ENCODE data around the gene SRGAP3. TPM values are rescaled to one million over a fixed set of nuclear protein-coding genes. Genes with fewer than 3 reads are reported as not detected.

The SRGAP3 gene
- total RNA-seq, 5 donors from 2014 or later (not counting 1 experiment from before 2014, with no cell fraction given) = 1.4 to 4.4 (median 2.8) TPM

- H3K27ac Mint-ChIP-seq = no peak overlapping the region
- Histone ChIP-seq H3K4me1 (ENCODE audit: control insufficient read depth in 1 of 2, extremely low read depth in 1 of 2, insufficient read depth in 2 of 2, low read length in 2 of 2) (peaks cover 19 to 25% of the 10 kb centered on the region in 2 experiments), H3K4me3 (ENCODE audit: control insufficient read depth in 1 of 2, extremely low read depth in 1 of 2, low read length in 1 of 2) (no peak overlapping the region), H3K27me3 (replicated peaks in 1 of 2; ENCODE audit: control insufficient read depth in 2 of 2, extremely low read depth in 1 of 2, insufficient read depth in 2 of 2, low read length in 1 of 2) (no peaks in the 10 kb centered on the region), H3K27ac (ENCODE audit: low read length) (no peak overlapping the region), H3K36me3 (ENCODE audit: control insufficient read depth in 2 of 2, extremely low read depth in 1 of 2, insufficient read depth in 1 of 2, low read length in 1 of 2) (no peaks in the 10 kb centered on the region), H3K9me3 (no peaks in the 10 kb centered on the region)
- no peaks in the 10 kb centered on the region for H3K27me3 Mint-ChIP-seq
- CTCF ChIA-PET = no interaction called here
- no peaks in the 10 kb centered on the region for H3K9me3 Mint-ChIP-seq
- POLR2A ChIA-PET = interaction anchor here in 1 of 2 donors (0.5 kb wide), 1 partner anchor 328 kb away, joined by 15 read pairs; no protein-coding TSS in a partner anchor
- no peak for DNase-seq
- 93% methylated on average over 5 of the region's 5 CpGs for WGBS (ENCODE audit: insufficient coverage)
- no peaks in the 10 kb centered on the region for H3K36me3 Mint-ChIP-seq
- peaks cover 24 to 31% (median 27%) of the 10 kb centered on the region in 3 donors for H3K4me1 Mint-ChIP-seq
- ATAC-seq (replicated peaks in 1 of 4) = no peak
- no peak overlapping the region for H3K4me3 Mint-ChIP-seq
These were observed 84.0 kb downstream of the SRGAP3 start for GRCh38 chr3:9165421-9165820.

GRCh38 chr3:9163289-9163688, 86.2 kb downstream of the SRGAP3 start:
- WGBS (ENCODE audit: insufficient coverage) = 95% methylated on average over 9 of the region's 12 CpGs
- H3K27me3 ChIP-seq (replicated peaks in 1 of 2; ENCODE audit: control insufficient read depth in 2 of 2, extremely low read depth in 1 of 2, insufficient read depth in 2 of 2, low read length in 1 of 2) = no peaks in the 10 kb centered on the region
- H3K27me3 Mint-ChIP-seq = no peaks in the 10 kb centered on the region
- ATAC-seq (replicated peaks in 1 of 4) (no peak), DNase-seq (no peak)
- H3K9me3 Mint-ChIP-seq = no peaks in the 10 kb centered on the region
- CTCF ChIA-PET = no interaction called here
- H3K4me3 Mint-ChIP-seq = no peak overlapping the region
- H3K9me3 ChIP-seq = no peaks in the 10 kb centered on the region
- peaks cover 0 to 4% of the 10 kb centered on the region in 2 experiments for H3K4me1 ChIP-seq (ENCODE audit: control insufficient read depth in 1 of 2, extremely low read depth in 1 of 2, insufficient read depth in 2 of 2, low read length in 2 of 2)
- H3K4me3 ChIP-seq (ENCODE audit: control insufficient read depth in 1 of 2, extremely low read depth in 1 of 2, low read length in 1 of 2) = no peak overlapping the region
- peaks cover 3 to 9% (median 6%) of the 10 kb centered on the region in 3 donors for H3K4me1 Mint-ChIP-seq
- no peaks in the 10 kb centered on the region for H3K36me3 Mint-ChIP-seq
- no peak overlapping the region for H3K27ac ChIP-seq (ENCODE audit: low read length)
- POLR2A ChIA-PET = interaction anchor here in 1 of 2 donors (0.6 kb wide), 1 partner anchor 240 kb away, joined by 4 read pairs; no protein-coding TSS in a partner anchor
- no peaks in the 10 kb centered on the region for H3K36me3 ChIP-seq (ENCODE audit: control insufficient read depth in 2 of 2, extremely low read depth in 1 of 2, insufficient read depth in 1 of 2, low read length in 1 of 2)
- H3K27ac Mint-ChIP-seq = no peak overlapping the region

- H3K9me3 ChIP-seq = no peaks in the 10 kb centered on the region
- ATAC-seq (replicated peaks in 1 of 4) = no peak
- no peaks in the 10 kb centered on the region for H3K36me3 Mint-ChIP-seq
- CTCF ChIA-PET = no interaction called here
- no peaks in the 10 kb centered on the region for H3K27me3 ChIP-seq (replicated peaks in 1 of 2; ENCODE audit: control insufficient read depth in 2 of 2, extremely low read depth in 1 of 2, insufficient read depth in 2 of 2, low read length in 1 of 2)
- WGBS (ENCODE audit: insufficient coverage) = no CpG with 5 or more reads among the region's 1 CpG
- H3K36me3 ChIP-seq (ENCODE audit: control insufficient read depth in 2 of 2, extremely low read depth in 1 of 2, insufficient read depth in 1 of 2, low read length in 1 of 2) = no peaks in the 10 kb centered on the region
- peaks cover 0 to 6% (median 0%) of the 10 kb centered on the region in 3 donors for H3K4me1 Mint-ChIP-seq
- no peaks in the 10 kb centered on the region for H3K27me3 Mint-ChIP-seq
- H3K4me3 ChIP-seq (ENCODE audit: control insufficient read depth in 1 of 2, extremely low read depth in 1 of 2, low read length in 1 of 2) = no peak overlapping the region
- H3K4me3 Mint-ChIP-seq = no peak overlapping the region
- no peak for DNase-seq
- H3K9me3 Mint-ChIP-seq = no peaks in the 10 kb centered on the region
- H3K4me1 ChIP-seq (ENCODE audit: control insufficient read depth in 1 of 2, extremely low read depth in 1 of 2, insufficient read depth in 2 of 2, low read length in 2 of 2) = no peaks in the 10 kb centered on the region
- POLR2A ChIA-PET = no interaction called here
- no peak overlapping the region for H3K27ac Mint-ChIP-seq
- no peak overlapping the region for H3K27ac ChIP-seq (ENCODE audit: low read length)
These were observed 87.6 kb downstream of the SRGAP3 start for GRCh38 chr3:9161811-9162210.

- H3K27me3 ChIP-seq (replicated peaks in 1 of 2; ENCODE audit: control insufficient read depth in 2 of 2, extremely low read depth in 1 of 2, insufficient read depth in 2 of 2, low read length in 1 of 2) = no peaks in the 10 kb centered on the region
- no peaks in the 10 kb centered on the region for H3K36me3 Mint-ChIP-seq
- H3K27ac ChIP-seq (ENCODE audit: low read length) = no peak overlapping the region
- POLR2A ChIA-PET = no interaction called here
- no peaks in the 10 kb centered on the region for H3K36me3 ChIP-seq (ENCODE audit: control insufficient read depth in 2 of 2, extremely low read depth in 1 of 2, insufficient read depth in 1 of 2, low read length in 1 of 2)
- peaks cover 0 to 6% (median 0%) of the 10 kb centered on the region in 3 donors for H3K4me1 Mint-ChIP-seq
- no peak overlapping the region for H3K4me3 Mint-ChIP-seq
- 94% methylated on average over 2 of the region's 4 CpGs for WGBS (ENCODE audit: insufficient coverage)
- no peaks in the 10 kb centered on the region for H3K4me1 ChIP-seq (ENCODE audit: control insufficient read depth in 1 of 2, extremely low read depth in 1 of 2, insufficient read depth in 2 of 2, low read length in 2 of 2)
- CTCF ChIA-PET = no interaction called here
- H3K4me3 ChIP-seq (ENCODE audit: control insufficient read depth in 1 of 2, extremely low read depth in 1 of 2, low read length in 1 of 2) = no peak overlapping the region
- DNase-seq = no peak
- ATAC-seq (replicated peaks in 1 of 4) = no peak
- H3K9me3 ChIP-seq = no peaks in the 10 kb centered on the region
- no peak overlapping the region for H3K27ac Mint-ChIP-seq
- H3K9me3 Mint-ChIP-seq = no peaks in the 10 kb centered on the region
- H3K27me3 Mint-ChIP-seq = no peaks in the 10 kb centered on the region
These were observed 88.1 kb downstream of the SRGAP3 start for GRCh38 chr3:9161298-9161697.

- no peaks in the 10 kb centered on the region for H3K27me3 Mint-ChIP-seq
- H3K4me1 Mint-ChIP-seq = peaks cover 0 to 6% (median 0%) of the 10 kb centered on the region in 3 donors
- no peaks in the 10 kb centered on the region for H3K36me3 Mint-ChIP-seq
- no peak overlapping the region for H3K4me3 Mint-ChIP-seq
- ATAC-seq (replicated peaks in 1 of 4) = no peak
- no peaks in the 10 kb centered on the region for H3K9me3 Mint-ChIP-seq
- Histone ChIP-seq H3K36me3 (ENCODE audit: control insufficient read depth in 2 of 2, extremely low read depth in 1 of 2, insufficient read depth in 1 of 2, low read length in 1 of 2) (no peaks in the 10 kb centered on the region), H3K4me1 (ENCODE audit: control insufficient read depth in 1 of 2, extremely low read depth in 1 of 2, insufficient read depth in 2 of 2, low read length in 2 of 2) (no peaks in the 10 kb centered on the region), H3K27ac (ENCODE audit: low read length) (no peak overlapping the region), H3K27me3 (replicated peaks in 1 of 2; ENCODE audit: control insufficient read depth in 2 of 2, extremely low read depth in 1 of 2, insufficient read depth in 2 of 2, low read length in 1 of 2) (no peaks in the 10 kb centered on the region), H3K9me3 (no peaks in the 10 kb centered on the region), H3K4me3 (ENCODE audit: control insufficient read depth in 1 of 2, extremely low read depth in 1 of 2, low read length in 1 of 2) (no peak overlapping the region)
- POLR2A ChIA-PET = no interaction called here
- no peak overlapping the region for H3K27ac Mint-ChIP-seq
- WGBS (ENCODE audit: insufficient coverage) = 88% methylated on average over 9 of the region's 13 CpGs
- no peak for DNase-seq
- CTCF ChIA-PET = interaction anchor here in 1 of 2 donors (0.8 kb wide), 1 partner anchor 27 kb away, joined by 7 read pairs; no protein-coding TSS in a partner anchor
These were observed 90.4 kb downstream of the SRGAP3 start for GRCh38 chr3:9158865-9159630.

- Mint-ChIP-seq H3K9me3 (no peaks in the 10 kb centered on the region), H3K36me3 (no peaks in the 10 kb centered on the region), H3K4me3 (no peak overlapping the region), H3K27me3 (no peaks in the 10 kb centered on the region), H3K27ac (no peak overlapping the region), H3K4me1 (peaks cover 0 to 6% (median 0%) of the 10 kb centered on the region in 3 donors)
- Histone ChIP-seq H3K27ac (ENCODE audit: low read length) (no peak overlapping the region), H3K4me1 (ENCODE audit: control insufficient read depth in 1 of 2, extremely low read depth in 1 of 2, insufficient read depth in 2 of 2, low read length in 2 of 2) (no peaks in the 10 kb centered on the region), H3K27me3 (replicated peaks in 1 of 2; ENCODE audit: control insufficient read depth in 2 of 2, extremely low read depth in 1 of 2, insufficient read depth in 2 of 2, low read length in 1 of 2) (no peaks in the 10 kb centered on the region), H3K9me3 (no peaks in the 10 kb centered on the region), H3K36me3 (ENCODE audit: control insufficient read depth in 2 of 2, extremely low read depth in 1 of 2, insufficient read depth in 1 of 2, low read length in 1 of 2) (no peaks in the 10 kb centered on the region), H3K4me3 (ENCODE audit: control insufficient read depth in 1 of 2, extremely low read depth in 1 of 2, low read length in 1 of 2) (no peak overlapping the region)
- no peak for ATAC-seq (replicated peaks in 1 of 4)
- no peak for DNase-seq
- ChIA-PET CTCF (interaction anchor here in 1 of 2 donors (0.6 to 0.8 kb wide), 2 partner anchors 15 to 28 kb away, joined by 3 to 7 read pairs; no protein-coding TSS in a partner anchor), POLR2A (no interaction called here)
- WGBS (ENCODE audit: insufficient coverage) = 92% methylated on average over 3 of the region's 5 CpGs
These were observed 91.6 kb downstream of the SRGAP3 start for GRCh38 chr3:9157651-9158362.
